ENCODE measurements around the gene ANKRD33B. TPM values are rescaled to one million over a fixed set of nuclear protein-coding genes. Genes with fewer than 3 reads are reported as not detected.

Gene ANKRD33B
- total RNA-seq, 1 experiment from 2014 or later, result 6.9 TPM

DNA sequence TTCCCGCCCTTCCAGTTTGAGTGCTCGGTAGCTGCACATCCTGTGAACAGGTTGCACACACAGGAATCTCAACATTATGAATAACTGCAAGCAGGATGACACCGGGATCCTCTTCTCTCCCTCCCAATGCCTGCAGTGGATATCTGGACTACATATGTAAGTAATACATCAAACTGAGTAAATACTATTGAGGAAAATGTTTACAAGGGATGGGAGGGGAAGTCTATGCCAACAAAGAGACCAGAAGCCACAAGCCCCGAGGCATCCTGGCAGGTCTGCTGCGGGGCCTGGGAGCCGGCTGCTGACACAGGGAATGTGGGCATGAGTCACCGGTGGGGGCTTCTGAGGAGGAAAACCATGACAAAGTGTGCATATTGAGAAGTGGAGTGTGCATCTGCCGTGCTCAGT is 8.6 kb upstream of the ANKRD33B start:
- no peak overlapping the region for H2BK15ac ChIP-seq (ENCODE audit: low read depth, low read length)
- H2AFZ ChIP-seq (ENCODE audit: low read length), result no peak overlapping the region
- no peaks in the 10 kb centered on the region for H3K79me2 ChIP-seq (ENCODE audit: insufficient read depth, low read length)
- no peak overlapping the region for H4K5ac ChIP-seq (ENCODE audit: insufficient read length, low read depth, low read length)
- H3K4me1 ChIP-seq (ENCODE audit: insufficient read depth, low read length), result peaks cover 9% of the 10 kb centered on the region; the same call in 1 of the 2 replicates
- no peak overlapping the region for H3K14ac ChIP-seq (ENCODE audit: insufficient read depth, low read length)
- H3K27me3 Mint-ChIP-seq (ENCODE audit: low read depth), result peaks cover 46% of the 10 kb centered on the region
- no CpG with 5 or more reads among the region's 8 CpGs for WGBS (ENCODE audit: extremely low coverage, insufficient read length, low lambda C conversion rate)
- H3K4ac ChIP-seq (ENCODE audit: low read depth, low read length), result no peak overlapping the region
- no peak overlapping the region for H2BK120ac ChIP-seq (ENCODE audit: low read depth, low read length, poor library complexity, severe bottlenecking)
- no peaks in the 10 kb centered on the region for H3K9me3 ChIP-seq (ENCODE audit: control insufficient read depth, low read depth, low read length)
- H3K27me3 ChIP-seq (ENCODE audit: insufficient read depth, low read length), result no peaks in the 10 kb centered on the region
- H3K36me3 Mint-ChIP-seq (ENCODE audit: insufficient read depth in 1 of 3, low read depth in 3 of 3), result no peaks in the 10 kb centered on the region
- no peak overlapping the region for H3K4me3 Mint-ChIP-seq
- no peak overlapping the region for H2BK20ac ChIP-seq (ENCODE audit: low read depth, low read length, poor library complexity, severe bottlenecking)
- no peaks in the 10 kb centered on the region for H3K23me2 ChIP-seq (ENCODE audit: insufficient read length, low read depth, low read length, poor library complexity, severe bottlenecking)
- H2AK5ac ChIP-seq (ENCODE audit: insufficient read length, low read length), result no peak overlapping the region
- H3K4me1 Mint-ChIP-seq, result peaks cover 39 to 50% of the 10 kb centered on the region in 2 experiments
- no peak overlapping the region for H2BK12ac ChIP-seq (ENCODE audit: insufficient read length, low read depth, low read length)
- H3T11ph ChIP-seq (ENCODE audit: low read length), result no peak overlapping the region
- H3K56ac ChIP-seq (ENCODE audit: insufficient read length, low read depth, low read length), result no peak overlapping the region
- no peak overlapping the region; a peak in 1 of 7 replicates for H3K27ac Mint-ChIP-seq
- no peaks in the 10 kb centered on the region for H3K9me3 Mint-ChIP-seq
- no peak overlapping the region for H4K91ac ChIP-seq (ENCODE audit: insufficient read length, low read depth, low read length)
- no peak overlapping the region for H3K9ac ChIP-seq (ENCODE audit: extremely low read depth, insufficient read length, low read length)
- H4K20me1 ChIP-seq (ENCODE audit: control insufficient read depth, insufficient read depth, insufficient read length), result no peaks in the 10 kb centered on the region
- H3K23ac ChIP-seq (ENCODE audit: insufficient read length, low read depth, low read length), result no peak overlapping the region
- H3K79me1 ChIP-seq (ENCODE audit: insufficient read depth, low read depth, low read length, poor library complexity, severe bottlenecking), result no peaks in the 10 kb centered on the region
- H4K8ac ChIP-seq (replicated peaks; ENCODE audit: insufficient read length, low read depth, low read length), result no peak overlapping the region
- TF ChIP-seq, protein P1, sequence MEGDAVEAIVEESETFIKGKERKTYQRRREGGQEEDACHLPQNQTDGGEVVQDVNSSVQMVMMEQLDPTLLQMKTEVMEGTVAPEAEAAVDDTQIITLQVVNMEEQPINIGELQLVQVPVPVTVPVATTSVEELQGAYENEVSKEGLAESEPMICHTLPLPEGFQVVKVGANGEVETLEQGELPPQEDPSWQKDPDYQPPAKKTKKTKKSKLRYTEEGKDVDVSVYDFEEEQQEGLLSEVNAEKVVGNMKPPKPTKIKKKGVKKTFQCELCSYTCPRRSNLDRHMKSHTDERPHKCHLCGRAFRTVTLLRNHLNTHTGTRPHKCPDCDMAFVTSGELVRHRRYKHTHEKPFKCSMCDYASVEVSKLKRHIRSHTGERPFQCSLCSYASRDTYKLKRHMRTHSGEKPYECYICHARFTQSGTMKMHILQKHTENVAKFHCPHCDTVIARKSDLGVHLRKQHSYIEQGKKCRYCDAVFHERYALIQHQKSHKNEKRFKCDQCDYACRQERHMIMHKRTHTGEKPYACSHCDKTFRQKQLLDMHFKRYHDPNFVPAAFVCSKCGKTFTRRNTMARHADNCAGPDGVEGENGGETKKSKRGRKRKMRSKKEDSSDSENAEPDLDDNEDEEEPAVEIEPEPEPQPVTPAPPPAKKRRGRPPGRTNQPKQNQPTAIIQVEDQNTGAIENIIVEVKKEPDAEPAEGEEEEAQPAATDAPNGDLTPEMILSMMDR (conservative IDR thresholded peaks at IDR 0.05), result no peak
- no peak overlapping the region for H3K18ac ChIP-seq (ENCODE audit: insufficient read length, low read depth, low read length)
- DNase-seq, result no peak
- no peak overlapping the region for H2BK5ac ChIP-seq (ENCODE audit: insufficient read length, low read length)
- no peak overlapping the region for H3K27ac ChIP-seq (ENCODE audit: insufficient read length, low read depth, low read length)
- no peak overlapping the region for H3K4me2 ChIP-seq (ENCODE audit: insufficient read depth, insufficient read length, low read length)
